OCI-LY3 (cell line): Measurements from ENCODE around the gene CERT1.

ENCODE experiments used
- EZH2phosphoT487 ChIP-seq: fragments of 200-600 bp; shearing (Covaris generic); IDR thresholded peaks from 2 replicates; pipeline ENCODE4 v1.6.1; 2018; ENCODE audit warnings: antibody characterized with exemption, mixed run types, low read depth
- TF ChIP-seq, protein P1 (sequence below): fragments of 200-600, 300-600 bp; sonication (generic); IDR thresholded peaks from 2 replicates; pipeline ENCODE4 v1.5.1; 2014; ENCODE audit warnings: antibody characterized with exemption, low read length, low read depth

DNA sequence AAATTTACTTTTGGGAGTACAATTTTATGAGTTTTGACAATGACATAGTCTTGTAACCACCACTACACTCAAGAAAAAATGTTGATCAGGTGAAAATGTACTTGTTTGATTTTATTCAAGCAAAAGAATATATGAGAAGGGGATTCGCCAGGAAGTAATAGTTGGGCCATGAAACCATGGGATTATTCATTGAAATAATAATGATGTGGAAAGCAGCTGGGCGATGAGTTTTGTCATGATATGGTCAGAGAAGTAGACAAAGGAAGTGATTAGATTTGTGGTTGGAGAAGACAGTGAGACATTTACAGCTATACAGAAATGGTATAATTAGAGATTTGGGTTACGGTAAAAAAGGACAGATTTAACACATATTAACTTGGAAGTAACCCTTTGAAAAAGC is 163.2 kb downstream of the CERT1 start:
- TF ChIP-seq, protein P1, sequence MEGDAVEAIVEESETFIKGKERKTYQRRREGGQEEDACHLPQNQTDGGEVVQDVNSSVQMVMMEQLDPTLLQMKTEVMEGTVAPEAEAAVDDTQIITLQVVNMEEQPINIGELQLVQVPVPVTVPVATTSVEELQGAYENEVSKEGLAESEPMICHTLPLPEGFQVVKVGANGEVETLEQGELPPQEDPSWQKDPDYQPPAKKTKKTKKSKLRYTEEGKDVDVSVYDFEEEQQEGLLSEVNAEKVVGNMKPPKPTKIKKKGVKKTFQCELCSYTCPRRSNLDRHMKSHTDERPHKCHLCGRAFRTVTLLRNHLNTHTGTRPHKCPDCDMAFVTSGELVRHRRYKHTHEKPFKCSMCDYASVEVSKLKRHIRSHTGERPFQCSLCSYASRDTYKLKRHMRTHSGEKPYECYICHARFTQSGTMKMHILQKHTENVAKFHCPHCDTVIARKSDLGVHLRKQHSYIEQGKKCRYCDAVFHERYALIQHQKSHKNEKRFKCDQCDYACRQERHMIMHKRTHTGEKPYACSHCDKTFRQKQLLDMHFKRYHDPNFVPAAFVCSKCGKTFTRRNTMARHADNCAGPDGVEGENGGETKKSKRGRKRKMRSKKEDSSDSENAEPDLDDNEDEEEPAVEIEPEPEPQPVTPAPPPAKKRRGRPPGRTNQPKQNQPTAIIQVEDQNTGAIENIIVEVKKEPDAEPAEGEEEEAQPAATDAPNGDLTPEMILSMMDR = no peak
- no peak for TF ChIP-seq EZH2phosphoT487
